ENCODE data around the gene KLHL14.

KLHL14 gene

DNA sequence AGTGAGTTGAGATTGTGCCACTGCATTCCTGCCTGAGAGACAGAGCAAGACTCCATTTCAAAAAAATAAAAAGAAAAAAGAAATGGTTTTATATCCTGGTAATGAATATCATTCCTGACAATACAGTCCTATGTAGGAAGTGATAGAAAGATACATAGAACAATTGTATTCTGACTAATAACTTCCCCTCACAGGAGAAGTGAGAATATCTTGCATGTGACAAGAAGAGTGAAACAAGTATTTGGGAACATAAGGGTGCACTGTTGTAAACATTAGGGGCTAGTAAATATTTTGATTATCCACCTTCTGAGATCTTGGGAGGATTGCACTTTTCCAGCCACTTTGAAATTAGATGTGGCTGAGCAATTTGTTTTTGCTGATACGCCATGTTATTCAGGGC is 40.7 kb downstream of the KLHL14 start:
- ChIA-PET CTCF (no interaction called here), POLR2A (no interaction called here)
- DNase-seq (ENCODE audit: low read depth, low spot score) = no peak
- TF ChIP-seq, protein P1, sequence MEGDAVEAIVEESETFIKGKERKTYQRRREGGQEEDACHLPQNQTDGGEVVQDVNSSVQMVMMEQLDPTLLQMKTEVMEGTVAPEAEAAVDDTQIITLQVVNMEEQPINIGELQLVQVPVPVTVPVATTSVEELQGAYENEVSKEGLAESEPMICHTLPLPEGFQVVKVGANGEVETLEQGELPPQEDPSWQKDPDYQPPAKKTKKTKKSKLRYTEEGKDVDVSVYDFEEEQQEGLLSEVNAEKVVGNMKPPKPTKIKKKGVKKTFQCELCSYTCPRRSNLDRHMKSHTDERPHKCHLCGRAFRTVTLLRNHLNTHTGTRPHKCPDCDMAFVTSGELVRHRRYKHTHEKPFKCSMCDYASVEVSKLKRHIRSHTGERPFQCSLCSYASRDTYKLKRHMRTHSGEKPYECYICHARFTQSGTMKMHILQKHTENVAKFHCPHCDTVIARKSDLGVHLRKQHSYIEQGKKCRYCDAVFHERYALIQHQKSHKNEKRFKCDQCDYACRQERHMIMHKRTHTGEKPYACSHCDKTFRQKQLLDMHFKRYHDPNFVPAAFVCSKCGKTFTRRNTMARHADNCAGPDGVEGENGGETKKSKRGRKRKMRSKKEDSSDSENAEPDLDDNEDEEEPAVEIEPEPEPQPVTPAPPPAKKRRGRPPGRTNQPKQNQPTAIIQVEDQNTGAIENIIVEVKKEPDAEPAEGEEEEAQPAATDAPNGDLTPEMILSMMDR (IDR thresholded peaks at IDR 0.05; ENCODE audit: insufficient read depth, low read length, missing control alignments) = no peak
- no peak overlapping the region for H3K4me3 ChIP-seq (ENCODE audit: low read depth, low read length)

DNA sequence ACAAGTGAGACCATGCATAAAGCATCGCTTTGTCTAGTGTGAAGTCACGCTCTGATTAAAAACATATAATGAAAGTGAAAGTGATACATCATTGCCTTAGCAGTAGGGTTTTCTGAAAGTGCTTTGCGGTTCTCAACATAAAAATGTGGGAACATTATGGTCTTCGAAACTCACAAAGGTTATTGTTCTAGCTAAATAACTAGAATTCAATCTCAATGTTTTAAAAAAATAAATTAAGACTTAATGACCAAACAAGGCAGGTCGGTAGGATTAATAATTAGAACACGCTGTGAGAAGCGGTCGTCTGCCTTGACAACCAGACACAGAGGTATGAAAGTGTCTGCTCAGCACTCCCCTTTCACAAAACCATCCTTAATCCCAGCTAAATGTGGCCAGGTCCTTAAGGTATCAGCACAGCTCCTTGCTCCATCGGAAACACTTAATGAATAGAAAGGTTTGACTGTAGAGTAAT is 42.2 kb downstream of the KLHL14 start:
- TF ChIP-seq, protein P1 (IDR thresholded peaks at IDR 0.05; ENCODE audit: insufficient read depth, low read length, missing control alignments) = no peak
- POLR2A ChIA-PET = no interaction called here
- H3K4me3 ChIP-seq (ENCODE audit: low read depth, low read length) = peak overlapping the region; percentile 54
- DNase-seq (ENCODE audit: low read depth, low spot score) = no peak
- CTCF ChIA-PET = interaction anchor here (1.8 kb wide), 1 partner anchor 16 kb away, joined by 5 read pairs; no protein-coding TSS in a partner anchor

DNA sequence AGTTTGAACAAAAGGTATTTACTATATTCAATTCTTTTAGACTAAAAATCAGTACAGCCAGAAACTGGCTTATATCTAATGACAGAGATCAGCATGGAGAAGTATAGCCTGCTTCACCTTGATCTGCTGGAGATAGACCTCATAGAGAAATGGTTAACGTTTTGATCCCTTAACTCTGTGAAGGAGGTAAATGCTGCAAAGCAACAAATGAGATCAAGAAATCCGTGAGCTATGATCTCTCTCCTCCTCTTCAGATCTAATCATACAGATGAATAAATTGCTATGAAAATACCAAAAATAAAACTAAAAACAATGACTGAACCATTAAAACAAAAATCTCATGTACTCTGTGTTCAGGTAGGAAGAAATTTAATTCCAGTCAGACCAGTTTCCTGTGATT is 42.8 kb downstream of the KLHL14 start:
- TF ChIP-seq, protein P1 (IDR thresholded peaks at IDR 0.05; ENCODE audit: insufficient read depth, low read length, missing control alignments) = no peak
- peak overlapping the region; percentile 54 for H3K4me3 ChIP-seq (ENCODE audit: low read depth, low read length)
- no peak for DNase-seq (ENCODE audit: low read depth, low spot score)
- POLR2A ChIA-PET = no interaction called here
- CTCF ChIA-PET = interaction anchor here (1.8 kb wide), 1 partner anchor 16 kb away, joined by 5 read pairs; no protein-coding TSS in a partner anchor

DNA sequence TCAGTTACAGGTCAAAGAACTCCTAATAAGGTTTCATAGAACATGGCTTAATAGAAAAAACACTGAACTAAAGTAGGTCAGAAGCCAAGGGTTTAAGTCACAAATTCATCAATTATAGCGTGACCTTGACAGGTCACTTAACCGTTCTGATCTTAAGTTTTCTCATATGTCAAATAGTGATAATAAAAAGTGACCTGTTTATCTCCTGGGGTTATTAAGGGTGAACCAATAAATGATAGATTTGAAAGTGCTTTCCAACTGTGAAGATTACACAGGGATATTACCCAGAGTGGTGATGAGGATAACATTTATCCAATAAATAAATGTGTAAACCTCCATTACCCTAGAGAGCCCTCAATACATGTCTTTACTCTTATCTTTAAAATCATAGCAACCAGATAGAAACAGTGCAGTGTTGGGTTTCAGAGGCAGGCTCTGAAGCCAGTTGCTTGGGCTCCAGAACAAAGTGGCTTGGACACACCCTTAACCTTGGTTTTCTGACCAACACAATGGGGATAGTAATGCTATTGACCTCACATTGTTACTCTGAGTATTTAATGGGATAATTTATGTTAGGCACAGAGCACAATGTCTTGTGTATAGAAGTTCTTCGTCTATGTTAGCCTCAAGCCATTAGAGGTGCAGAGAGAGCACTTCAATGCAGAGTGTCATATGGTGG is 48.6 kb downstream of the KLHL14 start:
- DNase-seq (ENCODE audit: low read depth, low spot score) = no peak
- no peak overlapping the region for H3K4me3 ChIP-seq (ENCODE audit: low read depth, low read length)
- ChIA-PET CTCF (no interaction called here), POLR2A (no interaction called here)
- TF ChIP-seq, protein P1 (IDR thresholded peaks at IDR 0.05; ENCODE audit: insufficient read depth, low read length, missing control alignments) = no peak

DNA sequence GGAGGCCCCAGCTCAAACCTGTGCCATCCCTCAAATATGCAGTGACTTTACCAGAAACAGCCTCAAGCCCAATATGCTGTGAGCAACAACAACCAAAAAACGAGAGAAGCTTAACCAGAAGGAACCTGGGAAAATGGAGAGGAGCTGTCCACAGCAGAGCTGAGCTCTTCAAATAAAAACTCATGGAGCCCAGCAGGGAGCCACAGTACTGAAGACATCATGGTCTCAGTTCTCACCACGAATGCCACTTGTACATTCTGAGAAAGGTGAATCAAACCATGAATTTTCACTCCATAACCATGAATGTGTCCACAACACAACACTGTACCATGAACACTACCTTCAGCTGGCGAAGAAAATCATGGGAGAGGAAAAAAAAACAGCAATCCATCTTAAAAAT is 50.5 kb downstream of the KLHL14 start:
- CTCF ChIA-PET = no interaction called here

DNA sequence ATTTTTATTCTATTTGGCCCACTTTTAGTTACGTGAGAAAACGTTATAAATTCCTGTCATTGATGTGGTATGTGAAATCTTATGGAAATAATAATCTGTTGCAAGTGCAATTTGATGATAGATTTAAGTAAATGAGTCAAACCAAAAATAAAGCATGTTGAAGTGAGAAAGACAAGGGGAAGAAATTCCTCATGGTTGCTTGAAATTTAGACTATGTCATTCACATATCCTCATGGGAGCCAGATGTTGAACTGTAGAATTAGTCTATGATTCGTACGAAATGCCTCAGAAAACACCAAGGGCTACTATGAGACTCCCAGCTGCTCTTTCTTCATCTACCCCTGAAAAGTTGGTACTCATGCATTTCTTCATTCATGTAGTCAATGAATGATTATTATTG is 55.7 kb downstream of the KLHL14 start:
- CTCF ChIA-PET = no interaction called here
- no peak overlapping the region for H3K4me3 ChIP-seq (ENCODE audit: low read depth, low read length)
- POLR2A ChIA-PET = no interaction called here
- DNase-seq (ENCODE audit: low read depth, low spot score) = no peak
- TF ChIP-seq, protein P1 (IDR thresholded peaks at IDR 0.05; ENCODE audit: insufficient read depth, low read length, missing control alignments) = no peak

More for the DNA sequence above, 50.5 kb downstream of the KLHL14 start:
- POLR2A ChIA-PET = no interaction called here
- H3K4me3 ChIP-seq (ENCODE audit: low read depth, low read length) = no peak overlapping the region
- TF ChIP-seq, protein P1 (IDR thresholded peaks at IDR 0.05; ENCODE audit: insufficient read depth, low read length, missing control alignments) = no peak
- DNase-seq (ENCODE audit: low read depth, low spot score) = no peak
